GM10266 (cell line): ENCODE data around the gene PPFIBP2.

Experiments used
- DNase-seq: peaks from one replicate; pipeline ENCODE4 v3.0.0; 2012; ENCODE audit errors: extremely low spot score
- CTCF ChIP-seq: IDR thresholded peaks from 2 replicates; pipeline ENCODE4 v1.5.1; 2012; ENCODE audit warnings: mild to moderate bottlenecking, low read depth; ENCODE audit not compliant: control insufficient read depth, insufficient read depth; ENCODE audit errors: missing control alignments

The PPFIBP2 gene

GRCh38 chr11:7572001-7572712 is 58.4 kb downstream of the PPFIBP2 start:
- TF ChIP-seq CTCF, result no peak
- DNase-seq, result no peak

GRCh38 chr11:7573193-7573557 is 59.4 kb downstream of the PPFIBP2 start:
- no peak for DNase-seq
- TF ChIP-seq CTCF, result no peak

GRCh38 chr11:7573558-7574296 is 59.9 kb downstream of the PPFIBP2 start:
- DNase-seq, result no peak

GRCh38 chr11:7574491-7575130 is 60.8 kb downstream of the PPFIBP2 start:
- no peak for TF ChIP-seq CTCF
- DNase-seq, result no peak

More at GRCh38 chr11:7573558-7574296, 59.9 kb downstream of the PPFIBP2 start:
- TF ChIP-seq CTCF, result no peak

GRCh38 chr11:7575841-7576725 is 62.3 kb downstream of the PPFIBP2 start:
- no peak for DNase-seq
- no peak for TF ChIP-seq CTCF

DNA sequence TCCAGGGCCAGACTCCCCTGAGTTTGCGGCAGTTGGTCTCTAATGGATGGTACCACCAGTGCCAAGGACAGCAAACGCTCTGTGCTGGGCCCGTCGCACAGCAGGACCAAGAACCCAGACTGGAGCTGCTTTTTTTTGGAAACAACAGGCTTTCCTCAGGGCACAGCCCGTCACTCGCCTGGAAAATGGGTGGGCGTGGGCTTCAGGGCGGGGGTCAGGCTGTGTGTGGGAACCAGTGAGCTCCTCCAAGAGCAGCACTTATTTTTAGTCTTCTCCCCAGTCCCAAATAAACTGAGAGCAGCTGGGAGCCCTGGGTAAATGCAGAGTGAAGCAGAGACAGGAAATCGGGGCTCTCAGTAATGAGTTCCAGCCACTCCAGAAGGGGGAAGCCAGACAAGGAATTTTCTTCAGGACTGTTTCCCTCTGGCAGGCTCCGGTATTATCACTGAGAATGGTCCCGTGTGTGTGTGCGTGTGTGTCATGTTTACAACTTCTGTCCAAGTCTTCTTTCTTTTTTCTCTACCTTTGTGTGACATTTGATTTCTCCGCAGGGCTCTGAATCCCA is 63.0 kb downstream of the PPFIBP2 start:
- DNase-seq, result no peak
- no peak for TF ChIP-seq CTCF
